DMS 273 treated with DMSO at 0.1 percent for 48 hours (cell line): Measurements from ENCODE around the gene FILIP1L.
"Not testable (repeated sequence)": the region's sequence is repeated elsewhere in the genome, so short reads cannot be mapped to it uniquely, and the experiment has no call there.

Source experiments
- DNase-seq: peaks from one replicate; lab custom pipeline; 2025; lab: John Stamatoyannopoulos, UW

The FILIP1L gene

DNA sequence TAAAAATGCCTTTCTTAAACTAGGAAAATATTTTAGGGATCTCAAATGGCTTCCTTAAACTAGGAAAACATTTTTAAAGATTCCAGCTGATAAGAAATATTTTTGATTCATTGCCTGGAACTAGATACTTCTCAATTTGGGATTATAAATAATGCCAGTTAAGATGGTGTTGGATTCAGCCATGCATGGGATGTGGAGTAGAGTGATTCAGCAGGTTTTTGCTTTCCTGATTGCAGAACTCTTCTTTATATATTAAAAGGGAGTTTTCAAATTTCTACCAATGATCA lies 15.6 kb downstream of the FILIP1L start:
- no peak for DNase-seq

DNA sequence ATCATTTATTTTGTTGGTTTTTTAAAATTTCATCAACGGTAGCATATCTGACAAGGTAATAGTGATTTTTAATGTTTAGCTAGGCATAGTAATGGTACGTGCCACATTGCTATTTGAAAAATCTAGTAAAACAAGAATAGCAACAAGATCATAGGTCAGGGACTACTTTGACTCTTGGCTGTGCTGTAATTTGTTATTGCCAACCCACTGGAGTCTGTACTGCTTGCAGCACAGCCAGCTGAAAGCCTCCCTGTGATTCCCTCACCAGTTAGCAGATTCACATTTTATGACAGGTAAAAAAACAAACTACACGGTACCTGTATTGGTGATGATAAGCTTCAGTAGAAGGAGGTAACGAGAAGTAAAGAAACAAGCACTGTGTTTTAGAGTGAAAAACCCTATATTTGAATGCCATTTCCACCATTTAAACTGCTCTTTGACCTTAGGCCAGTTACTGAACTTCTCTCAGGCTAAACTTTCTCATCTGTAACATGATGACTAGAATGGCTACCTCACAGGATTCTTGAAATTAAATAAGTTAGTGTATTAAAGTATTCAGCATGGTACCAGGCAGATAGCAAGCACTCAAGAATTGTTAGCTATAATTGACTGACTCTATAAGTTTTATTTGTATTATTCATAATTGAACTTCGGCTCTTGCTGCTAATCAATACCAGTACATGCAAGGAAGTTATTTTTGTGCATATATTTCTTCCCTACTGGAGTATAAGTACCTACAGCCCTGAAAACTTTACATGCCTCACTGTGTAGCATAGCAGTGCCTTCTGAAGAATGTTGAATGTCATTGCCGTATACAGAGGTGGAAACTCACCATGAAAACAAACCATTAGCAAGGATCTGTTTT lies 16.1 kb downstream of the FILIP1L start:
- DNase-seq = no peak

DNA sequence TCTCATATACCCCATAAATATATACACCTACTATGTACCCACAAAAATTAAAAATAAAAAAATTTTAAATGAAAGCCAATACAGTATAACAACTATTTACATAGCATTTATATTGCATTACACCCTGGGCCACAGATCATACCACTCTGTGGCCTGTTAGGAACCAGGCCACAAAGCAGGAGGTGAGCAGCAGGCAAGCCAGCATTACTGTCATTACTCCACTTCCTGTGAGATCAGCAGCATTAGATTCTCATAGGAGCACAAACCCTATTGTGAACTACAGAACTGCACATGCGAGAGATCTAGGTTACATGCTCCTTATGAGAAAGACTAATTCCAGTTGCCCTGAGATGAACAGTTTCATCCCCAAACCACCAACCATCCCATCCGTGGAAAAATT lies 17.4 kb downstream of the FILIP1L start:
- DNase-seq = no peak

DNA sequence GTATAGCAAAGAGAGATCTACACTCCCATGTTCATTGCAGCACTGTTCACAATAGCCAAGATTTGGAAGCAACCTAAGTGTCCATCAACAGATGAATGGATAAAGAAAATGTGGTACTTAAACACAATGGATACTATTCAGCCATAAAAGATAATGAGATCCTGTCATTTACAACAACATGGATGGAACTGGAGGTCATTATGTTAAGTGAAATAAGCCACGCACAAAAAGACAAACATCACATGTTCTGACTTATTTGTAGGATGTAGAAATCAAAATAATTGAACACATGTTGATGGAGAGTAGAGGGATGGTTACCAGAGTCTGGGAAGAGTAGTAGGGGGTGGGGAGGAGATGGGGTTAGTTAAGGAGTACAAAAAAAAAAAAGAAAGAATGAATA lies 18.0 kb downstream of the FILIP1L start:
- not testable (repeated sequence) for DNase-seq

DNA sequence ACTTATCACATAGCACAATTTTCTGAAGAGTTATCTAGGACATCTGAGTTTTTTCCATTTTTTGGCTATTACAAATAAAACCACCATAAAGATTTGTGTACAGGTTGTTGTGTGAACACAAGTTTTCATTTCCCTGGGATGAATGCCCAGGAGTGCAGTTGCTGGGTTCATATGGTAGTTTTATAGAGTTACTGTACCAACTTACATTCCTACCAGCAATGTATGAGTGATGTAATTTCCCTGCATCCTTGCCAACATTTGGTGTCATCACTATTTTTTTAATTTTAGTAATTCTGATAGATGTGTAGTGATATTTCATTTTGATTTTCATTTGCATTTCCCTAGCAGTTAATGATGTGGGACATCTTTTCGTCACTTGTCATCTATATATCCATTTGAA lies 20.5 kb downstream of the FILIP1L start:
- no peak for DNase-seq

DNA sequence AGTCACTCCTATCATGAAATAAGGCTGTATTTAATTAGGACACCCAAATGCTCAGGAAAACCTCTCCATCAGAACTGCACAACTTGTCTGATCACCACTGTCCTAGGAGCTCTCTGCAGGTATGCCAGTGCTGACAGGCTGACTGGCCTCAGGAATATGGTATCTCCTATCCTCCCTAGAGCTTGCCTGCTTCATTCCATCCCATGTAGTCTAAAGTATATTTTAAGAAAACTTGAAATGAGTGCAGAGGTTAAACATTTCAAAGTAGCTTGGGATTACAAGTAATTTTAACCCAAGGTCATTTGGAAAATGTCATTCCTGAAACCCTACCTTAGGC lies 23.7 kb downstream of the FILIP1L start:
- no peak for DNase-seq

DNA sequence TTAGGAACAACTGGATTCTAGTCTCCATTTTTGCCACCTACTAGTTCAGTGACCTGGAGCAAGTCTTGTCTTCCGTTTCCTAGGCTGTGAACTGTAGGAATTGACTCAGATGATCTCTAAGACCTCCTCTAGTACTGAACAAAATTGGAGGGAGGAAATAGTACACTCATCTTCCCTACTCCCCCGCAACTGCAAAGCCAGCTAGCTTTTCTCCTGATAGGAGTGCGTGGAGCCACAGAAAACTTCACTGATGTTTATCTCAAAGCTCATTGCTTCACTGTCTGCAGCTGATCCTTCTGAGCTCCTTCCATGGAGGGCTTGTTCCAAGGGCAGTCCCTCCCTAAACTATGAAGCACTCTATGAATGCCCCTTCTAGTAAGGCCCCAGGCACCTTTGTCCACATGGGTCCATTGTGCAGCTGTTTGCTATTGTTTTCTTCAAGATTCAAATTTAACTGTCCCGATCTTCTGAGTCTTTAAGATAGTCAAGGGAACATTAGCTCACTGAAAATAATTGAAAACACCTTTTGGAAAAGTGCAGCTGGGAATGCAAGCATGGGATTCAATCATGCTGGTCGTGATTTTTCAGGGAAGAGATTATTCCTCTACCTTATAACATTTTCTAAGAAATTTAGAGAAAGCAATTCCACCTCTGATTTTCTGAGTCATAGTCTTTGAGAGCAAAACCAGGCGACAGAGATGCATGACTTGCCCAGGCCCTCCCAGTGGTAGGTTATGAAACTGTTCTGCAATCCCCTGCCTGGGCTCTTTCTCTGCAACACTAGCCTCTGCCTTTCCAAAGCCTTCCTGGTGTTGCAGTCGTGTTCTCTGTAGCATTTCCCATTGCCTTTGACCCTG lies 24.3 kb downstream of the FILIP1L start:
- DNase-seq = no peak

DNA sequence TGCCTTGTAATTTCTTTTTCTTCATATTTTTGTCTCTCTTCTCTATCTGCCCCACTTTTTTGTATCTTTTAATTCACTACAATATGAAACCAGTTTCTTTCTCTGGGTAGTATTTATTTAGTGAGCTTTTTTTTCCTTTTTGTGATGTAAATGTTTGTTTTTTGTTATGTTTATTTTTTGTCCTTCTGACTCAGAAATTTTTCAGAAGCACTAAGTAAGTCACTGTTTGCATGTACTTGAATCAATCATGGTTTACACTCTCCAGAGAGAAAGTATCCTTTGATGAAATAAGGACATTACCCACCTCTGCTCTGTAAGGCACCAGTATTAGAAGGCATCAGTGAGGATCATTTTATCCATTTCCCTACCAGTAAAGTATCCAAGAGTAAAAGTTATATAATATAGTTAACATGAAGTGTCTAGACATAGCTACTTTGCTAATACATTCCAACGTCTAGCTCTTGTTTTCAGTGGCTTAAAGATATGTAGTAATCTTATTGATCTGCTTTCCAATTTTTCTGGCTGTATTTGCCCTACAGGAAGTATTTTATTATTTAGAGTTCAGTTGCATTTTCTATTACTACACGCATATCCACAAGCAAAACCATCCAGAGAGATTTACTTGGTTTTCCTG lies 25.4 kb downstream of the FILIP1L start:
- no peak for DNase-seq

DNA sequence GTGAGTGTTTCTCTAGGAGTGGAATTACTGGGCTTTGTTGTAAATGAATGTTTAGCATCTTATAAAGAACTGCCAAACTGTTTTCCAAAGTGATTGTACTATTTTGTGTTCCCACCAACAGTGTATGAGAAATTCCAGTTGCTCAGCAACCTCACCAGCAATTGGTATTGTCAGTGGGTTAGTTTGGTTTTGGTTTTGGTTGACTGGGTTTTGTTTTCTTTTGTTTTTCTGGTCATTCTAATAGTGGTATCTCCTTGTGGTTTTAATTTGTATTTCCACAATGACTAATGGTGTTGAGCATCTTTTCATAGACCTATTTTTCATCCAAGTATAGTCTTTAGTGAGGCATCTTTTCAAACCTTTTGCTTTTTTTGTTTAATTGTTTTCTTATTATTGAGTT lies 27.1 kb downstream of the FILIP1L start:
- DNase-seq = no peak

DNA sequence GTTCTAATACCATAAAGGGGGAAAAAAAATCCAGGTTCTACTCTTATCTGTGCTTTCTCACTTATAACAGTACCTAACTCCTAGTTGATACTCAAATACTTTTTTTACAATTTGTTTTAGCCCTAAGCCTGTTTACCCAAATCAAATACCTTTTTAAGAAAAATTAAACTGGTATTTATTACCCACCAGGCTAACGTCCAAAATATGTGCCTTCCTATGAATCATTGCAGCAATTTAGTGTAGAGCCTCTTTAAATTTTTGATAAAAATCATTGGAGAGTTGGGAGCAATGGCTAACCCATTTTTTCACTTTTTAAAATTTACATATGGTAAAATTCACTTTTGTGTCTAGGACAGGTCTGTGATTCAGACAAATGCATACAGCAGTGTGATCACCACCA lies 27.9 kb downstream of the FILIP1L start:
- DNase-seq = no peak

DNA sequence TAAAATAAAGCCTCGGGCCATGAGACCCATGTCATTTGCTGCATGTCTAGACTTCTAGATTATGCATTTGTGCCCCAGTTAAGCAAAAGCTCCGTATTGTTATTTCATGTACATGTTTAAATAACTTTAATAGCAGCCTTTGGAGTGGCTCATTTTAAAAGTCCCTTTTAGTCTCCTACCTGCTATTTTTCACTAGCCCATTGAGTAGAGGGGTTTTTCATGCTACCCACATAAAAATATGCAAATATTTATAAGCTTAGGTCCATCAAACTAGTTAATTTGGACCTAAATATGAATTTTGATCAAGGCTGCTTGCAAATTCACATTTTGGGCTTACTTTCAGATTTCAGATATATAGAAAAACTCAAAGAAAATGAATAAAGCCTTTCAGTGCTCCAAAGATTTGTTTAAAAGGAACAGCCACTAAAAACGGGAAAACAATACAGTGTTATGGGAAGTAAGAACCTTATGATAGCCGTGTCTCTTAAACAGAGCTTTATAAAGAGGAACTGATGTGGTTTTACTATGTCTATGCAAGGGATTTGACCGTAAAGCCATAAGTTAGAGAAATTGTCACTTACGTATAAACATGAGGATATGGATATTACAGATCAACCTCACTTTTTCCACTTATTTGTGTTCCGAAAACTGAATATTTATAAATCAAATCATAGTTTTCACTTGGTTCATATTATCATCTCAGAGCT lies 30.0 kb downstream of the FILIP1L start:
- DNase-seq = no peak

DNA sequence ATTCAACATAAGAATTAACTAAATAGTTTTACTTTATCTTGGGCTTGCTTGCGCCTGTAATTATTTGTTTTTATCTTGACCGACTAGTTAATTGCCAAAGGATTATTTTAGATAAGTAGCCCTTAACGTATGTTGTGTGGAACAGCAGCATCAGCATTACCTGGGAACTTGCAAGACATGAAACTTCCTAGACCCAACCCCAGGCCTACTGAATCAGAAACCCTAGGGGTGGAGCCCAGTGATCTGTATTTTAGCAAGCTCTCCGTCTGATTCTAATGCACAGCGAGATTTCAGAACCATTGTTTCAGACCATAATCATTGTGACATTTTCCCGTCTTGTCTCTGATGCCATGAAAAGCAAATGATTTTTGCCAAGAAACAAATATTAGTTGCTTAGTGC lies 31.1 kb downstream of the FILIP1L start:
- DNase-seq = no peak

DNA sequence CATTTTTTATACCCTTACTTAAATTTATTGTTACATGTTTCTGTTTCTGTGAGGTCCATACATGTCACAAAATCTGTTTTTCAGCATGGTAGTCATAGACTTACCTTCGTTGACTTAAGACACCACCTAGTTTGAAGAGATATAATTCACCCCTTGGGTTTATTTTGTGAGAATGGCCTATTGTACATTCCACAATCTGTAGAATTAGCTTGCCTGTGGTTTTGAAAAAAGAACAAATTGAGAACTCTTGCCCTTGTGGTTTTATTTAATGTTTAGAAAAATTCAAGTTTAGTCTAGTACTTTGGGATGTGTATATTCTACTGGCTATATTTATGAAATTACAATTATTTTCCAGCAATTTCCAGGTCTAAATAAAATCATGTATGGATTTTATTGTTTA lies 31.6 kb downstream of the FILIP1L start:
- DNase-seq = no peak

DNA sequence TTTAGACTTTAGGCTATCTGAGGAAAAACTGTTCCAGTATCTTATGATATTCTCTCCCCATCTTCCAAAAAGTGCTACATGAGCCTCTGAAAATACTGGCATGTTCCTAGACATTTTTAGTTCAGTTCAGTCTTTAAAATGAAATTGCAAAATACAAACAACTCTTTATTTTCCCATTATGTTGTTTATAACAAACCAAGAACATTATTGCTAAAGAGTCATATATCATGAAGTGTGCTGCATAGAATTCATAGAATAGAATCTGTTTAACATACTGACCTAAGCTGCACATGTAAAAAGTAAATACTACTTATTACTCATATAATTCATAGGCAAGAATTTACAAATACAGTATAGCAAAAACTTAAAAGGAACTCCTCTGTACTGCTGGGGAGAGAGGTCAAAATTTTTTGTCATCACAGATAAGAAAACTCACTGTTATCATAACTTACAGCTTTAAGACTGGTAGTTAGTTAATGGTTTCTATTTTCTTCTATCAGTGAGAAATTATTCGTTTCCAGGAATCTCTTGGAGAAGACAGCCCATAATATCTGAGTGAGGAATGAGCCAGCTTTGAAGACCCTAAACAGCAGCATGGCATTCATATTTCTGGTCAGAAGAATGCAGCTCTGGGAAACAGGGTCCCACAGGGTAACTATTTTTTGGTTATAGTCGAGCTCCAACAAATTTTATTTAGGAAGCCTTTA lies 32.2 kb downstream of the FILIP1L start:
- no peak for DNase-seq

DNA sequence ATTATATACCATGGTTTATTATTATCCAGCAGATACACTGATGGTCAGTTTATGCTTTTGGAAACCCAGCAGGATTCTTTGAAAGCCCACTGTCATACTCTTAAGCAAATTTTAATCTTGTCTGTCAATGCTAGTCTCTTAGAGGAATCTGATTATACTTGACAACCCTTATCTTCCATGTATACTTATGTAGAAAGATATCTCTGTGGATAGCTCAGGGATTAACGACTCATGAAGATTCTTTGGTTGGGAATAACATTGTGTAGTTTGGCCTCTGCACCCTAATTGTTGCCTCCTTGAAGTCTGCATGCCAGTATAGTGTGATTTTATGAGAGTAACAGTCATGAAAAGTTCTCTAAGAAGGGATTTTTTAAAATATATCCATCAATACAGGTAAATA lies 33.0 kb downstream of the FILIP1L start:
- no peak for DNase-seq

DNA sequence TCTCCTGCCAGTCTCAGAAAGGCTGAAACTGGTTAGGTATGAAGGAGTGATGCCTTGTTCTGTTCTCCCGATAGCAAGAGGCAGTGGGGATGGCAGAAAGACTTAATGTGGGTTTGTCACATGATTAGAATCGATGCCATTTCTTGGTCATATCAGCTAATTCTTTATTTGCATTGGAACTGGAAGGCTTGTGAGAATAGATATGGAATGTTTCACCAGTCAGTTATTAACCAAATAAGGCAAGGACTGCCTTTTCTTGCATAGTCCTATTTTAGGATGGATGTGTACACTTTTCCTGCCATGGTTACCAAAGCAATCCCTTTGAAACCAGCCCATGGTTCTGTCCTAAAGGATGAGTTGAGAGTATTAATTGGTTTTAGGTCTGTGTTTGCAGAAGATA lies 33.7 kb downstream of the FILIP1L start:
- no peak for DNase-seq

DNA sequence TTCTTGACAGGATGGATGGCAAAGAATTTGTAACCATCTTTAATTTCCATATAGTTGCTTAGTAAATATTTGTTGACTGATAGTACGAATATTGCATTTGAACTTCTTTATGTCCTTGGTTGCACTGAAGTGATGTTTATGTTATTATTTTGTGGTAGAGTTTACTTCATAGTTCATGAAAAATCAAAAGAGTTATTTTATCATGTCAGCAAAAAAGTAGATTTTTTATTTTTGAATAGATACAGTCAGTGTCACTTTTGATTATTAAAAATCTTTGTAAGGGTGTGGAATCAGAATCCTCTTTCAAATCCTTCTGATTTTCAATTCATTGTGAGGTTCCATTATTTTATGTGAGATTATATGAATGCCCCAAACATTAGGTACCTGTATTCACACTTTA lies 35.0 kb downstream of the FILIP1L start:
- no peak for DNase-seq

DNA sequence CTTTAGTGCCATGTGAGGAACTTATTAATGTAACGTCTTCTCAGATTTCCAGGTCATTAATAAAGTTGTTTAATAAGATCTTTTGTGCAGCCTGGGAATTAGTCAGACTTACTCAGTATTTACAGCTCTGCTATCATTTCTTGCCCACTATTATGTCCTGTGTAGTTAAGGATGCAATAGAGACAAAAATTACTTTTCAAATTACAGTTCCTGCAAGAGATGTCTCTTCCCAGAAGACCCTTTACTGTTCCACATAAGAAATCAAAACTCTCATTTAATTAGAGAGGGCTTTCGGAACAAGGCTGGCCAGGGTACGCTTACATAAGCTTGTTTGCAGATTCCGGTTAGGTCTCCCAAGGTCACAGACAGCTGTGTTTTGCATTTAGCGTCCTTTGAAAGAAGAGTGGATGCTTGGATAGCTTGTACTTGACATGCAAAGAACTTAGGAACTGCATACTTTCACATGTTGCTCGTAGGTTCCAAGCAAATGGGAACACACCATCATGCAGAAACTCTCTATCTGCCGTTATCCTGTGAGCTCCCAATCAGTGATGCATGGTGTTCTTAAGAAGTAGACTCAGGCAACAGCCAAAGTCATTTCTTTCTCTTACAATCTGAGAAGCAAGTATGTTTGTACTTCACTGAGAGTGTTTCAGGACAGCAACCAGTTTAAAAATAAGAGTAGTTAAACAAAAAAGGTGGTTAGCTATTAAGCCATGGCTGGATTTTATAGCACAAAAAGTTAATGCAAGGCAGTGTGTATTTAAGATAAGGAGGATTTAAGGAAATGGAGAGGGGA lies 37.4 kb downstream of the FILIP1L start:
- DNase-seq = no peak

DNA sequence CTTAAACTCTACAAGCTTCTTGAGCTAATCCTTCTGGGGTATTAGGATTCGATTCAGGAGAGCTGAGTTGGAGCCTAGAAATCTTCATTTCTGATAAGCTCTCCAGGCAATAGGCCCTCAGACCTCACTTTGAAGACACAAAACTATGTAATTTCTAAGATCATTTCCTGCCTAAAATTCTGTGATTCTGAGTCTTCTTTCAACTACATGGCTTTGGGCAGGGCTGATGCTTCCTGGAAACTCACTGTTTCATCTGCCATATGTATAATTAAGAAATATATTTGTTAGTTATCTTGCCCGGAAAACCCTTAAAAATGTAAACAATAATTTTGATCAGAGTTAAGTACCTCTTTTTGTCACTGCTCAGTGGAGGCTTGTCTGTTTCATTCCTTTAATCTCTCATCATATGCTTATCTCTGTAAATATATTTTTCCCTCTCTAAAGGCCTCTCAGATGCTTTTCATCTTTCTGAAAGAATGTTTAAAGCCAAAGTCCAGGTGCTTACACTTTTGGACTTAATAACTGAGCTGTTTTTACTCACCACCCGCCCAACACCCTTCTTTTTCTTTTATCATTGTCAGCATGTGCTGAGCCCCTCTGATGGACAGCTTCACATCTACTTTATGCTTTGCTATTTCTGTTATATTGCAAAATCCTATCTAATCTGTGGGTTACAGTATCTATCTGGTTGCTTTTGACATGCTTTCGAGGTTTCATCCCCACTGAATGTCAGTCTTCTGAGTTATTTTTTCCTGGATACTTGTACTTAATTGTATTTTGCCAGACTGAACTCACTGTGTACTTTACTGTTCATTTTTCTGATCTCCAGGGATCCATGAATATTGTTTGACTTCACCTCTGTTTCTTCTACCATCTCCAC lies 38.2 kb downstream of the FILIP1L start:
- DNase-seq = no peak

DNA sequence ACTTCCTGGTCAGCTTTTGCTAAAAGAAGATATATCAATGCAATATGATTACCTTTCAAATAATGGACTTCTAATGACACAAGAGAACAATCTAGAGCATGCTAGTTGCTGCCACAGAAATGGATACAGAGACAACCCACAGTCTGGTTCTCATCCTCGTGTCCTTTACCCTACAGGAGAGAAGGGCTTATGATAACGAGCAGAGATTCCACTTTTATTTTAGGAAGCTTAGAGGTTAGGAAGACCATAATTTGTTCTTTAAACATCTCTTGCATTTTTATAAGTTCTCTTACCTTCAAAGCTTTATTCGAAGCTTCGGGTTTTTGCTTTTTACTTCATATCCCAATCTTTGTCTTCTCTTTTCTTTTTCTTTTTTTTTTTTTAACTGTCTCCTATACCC lies 39.1 kb downstream of the FILIP1L start:
- no peak for DNase-seq
